SHP77 treated with DMSO at 0.1 percent for 48 hours (cell line): ENCODE measurements around the gene ZNF638.
"Not testable (repeated sequence)": the region's sequence is repeated elsewhere in the genome, so short reads cannot be mapped to it uniquely, and the experiment has no call there.

Experiments
- DNase-seq: peaks from one replicate; lab custom pipeline; 2025; lab: John Stamatoyannopoulos, UW

ZNF638 gene

DNA sequence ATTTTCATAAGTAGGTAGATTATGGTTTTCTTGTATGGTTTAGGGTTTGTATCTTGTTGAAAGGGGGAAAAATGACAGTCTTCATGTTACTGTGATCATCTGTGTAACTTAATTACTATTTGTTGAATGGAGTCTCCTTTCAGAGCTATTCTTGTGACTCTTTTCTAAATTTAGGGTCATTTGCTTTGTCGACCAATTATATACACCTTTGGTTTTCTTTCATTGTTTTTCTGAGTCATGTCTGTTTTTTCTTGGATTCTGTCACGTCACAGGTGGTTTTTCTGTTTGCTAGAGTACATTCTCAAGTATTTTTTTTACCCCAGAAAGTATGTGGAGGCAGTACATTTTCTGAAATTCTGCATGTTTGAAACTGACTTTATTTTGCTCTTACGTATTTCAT lies 78.0 kb downstream of the ZNF638 start:
- DNase-seq, result no peak

- no peak for DNase-seq
Measured at GRCh38 chr2:71410696-71411095, 79.1 kb downstream of the ZNF638 start.

DNA sequence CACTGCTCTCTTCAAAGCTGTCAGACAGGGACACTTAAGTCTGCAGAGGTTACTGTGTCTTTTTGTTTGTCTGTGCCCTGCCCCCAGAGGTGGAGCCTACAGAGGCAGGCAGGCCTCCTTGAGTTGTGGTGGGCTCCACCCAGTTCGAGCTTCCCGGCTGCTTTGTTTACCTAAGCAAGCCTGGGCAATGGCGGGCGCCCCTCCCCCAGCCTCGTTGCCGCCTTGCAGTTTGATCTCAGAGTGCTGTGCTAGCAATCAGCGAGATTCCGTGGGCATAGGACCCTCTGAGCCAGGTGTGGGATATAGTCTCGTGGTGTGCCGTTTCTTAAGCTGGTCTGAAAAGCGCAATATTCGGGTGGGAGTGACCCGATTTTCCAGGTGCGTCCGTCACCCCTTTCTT lies 85.3 kb downstream of the ZNF638 start:
- DNase-seq, result not testable (repeated sequence)

GRCh38 chr2:71417300-71418202 lies 86.0 kb downstream of the ZNF638 start:
- DNase-seq, result no peak

DNA sequence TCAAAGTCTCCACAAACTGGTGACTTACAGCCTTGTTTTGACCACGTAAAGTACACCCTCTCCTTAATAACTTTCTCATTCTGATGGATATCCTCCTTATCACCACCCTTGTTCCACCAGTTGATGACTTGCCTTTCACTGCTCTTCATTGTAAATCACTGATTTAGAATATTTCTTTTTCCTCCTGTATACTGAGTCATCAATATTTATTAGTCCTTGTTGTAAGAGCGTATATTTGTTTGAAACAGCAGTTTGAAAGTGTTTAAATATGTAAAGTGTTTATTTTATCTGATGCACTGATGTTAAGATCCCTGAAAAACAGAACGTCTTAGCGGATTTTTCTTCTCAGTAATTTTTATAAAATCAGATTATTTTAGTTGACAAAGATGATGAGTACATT lies 87.6 kb downstream of the ZNF638 start:
- no peak for DNase-seq

DNA sequence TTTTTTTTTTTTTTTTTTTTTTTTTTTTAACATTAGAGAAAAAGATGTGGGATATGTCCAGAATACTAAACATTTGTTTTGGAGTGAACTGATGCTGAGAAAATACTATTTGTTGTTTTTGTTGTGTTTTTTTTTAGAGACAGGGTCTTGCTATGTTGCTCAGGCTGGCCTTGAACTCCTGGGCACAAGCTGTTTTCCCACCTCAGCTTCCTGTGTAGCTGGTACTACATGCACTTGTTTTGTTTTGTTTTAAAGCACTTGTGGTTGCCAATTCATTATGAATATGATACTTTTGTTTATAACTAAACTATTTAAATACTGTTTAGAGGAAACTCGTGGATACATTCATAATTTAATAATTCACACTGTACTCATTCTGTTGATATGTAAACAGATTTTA lies 88.4 kb downstream of the ZNF638 start:
- DNase-seq, result no peak

DNA sequence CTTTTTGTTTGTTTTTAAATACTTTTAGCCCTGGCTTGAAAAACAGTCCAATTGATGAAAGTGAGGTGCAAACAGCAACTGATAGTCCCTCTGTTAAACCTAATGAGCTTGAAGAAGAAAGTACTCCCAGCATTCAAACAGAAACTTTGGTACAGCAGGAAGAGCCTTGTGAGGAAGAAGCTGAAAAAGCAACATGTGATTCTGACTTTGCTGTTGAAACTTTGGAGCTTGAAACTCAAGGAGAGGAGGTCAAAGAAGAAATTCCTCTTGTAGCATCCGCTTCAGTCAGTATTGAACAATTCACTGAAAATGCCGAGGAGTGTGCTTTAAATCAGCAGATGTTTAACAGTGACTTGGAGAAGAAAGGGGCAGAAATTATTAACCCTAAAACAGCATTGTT lies 91.2 kb downstream of the ZNF638 start:
- no peak for DNase-seq

DNA sequence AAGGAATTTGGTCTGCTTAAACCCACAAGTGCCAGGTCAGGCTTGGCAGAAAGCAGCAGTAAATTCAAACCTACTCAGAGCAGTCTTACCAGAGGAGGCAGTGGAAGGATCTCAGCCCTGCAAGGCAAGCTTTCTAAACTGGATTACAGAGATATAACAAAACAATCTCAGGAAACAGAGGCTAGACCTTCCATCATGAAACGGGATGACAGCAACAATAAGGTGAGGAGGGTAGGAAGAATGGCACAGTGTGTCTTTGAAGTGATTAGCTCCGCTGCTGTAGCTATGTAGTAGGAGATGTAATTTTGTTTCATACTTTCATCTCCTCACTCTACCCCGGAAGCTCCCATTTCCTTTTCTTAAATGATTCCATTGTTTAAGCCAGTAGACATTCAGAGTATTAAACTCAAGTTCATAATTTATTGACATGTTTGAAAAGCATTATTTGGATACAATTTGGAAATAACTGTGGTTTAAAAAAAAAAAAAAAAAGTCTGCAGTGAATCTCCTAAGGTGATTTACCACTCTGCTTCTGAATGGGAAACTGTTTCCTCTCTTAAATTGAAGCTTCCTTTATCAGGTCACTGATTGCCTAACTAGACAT lies 92.3 kb downstream of the ZNF638 start:
- no peak for DNase-seq

DNA sequence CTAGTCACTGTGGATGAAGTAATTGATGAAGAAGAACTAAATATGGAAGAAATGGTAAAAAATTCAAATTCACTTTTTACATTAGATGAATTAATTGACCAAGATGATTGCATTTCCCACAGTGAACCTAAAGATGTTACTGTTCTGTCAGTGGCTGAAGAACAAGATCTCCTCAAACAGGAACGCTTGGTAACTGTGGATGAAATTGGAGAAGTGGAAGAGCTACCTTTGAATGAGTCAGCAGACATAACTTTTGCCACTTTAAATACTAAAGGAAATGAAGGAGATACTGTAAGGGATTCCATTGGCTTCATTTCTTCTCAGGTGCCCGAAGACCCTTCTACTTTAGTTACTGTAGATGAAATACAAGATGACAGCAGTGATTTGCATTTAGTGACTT lies 95.1 kb downstream of the ZNF638 start:
- no peak for DNase-seq

DNA sequence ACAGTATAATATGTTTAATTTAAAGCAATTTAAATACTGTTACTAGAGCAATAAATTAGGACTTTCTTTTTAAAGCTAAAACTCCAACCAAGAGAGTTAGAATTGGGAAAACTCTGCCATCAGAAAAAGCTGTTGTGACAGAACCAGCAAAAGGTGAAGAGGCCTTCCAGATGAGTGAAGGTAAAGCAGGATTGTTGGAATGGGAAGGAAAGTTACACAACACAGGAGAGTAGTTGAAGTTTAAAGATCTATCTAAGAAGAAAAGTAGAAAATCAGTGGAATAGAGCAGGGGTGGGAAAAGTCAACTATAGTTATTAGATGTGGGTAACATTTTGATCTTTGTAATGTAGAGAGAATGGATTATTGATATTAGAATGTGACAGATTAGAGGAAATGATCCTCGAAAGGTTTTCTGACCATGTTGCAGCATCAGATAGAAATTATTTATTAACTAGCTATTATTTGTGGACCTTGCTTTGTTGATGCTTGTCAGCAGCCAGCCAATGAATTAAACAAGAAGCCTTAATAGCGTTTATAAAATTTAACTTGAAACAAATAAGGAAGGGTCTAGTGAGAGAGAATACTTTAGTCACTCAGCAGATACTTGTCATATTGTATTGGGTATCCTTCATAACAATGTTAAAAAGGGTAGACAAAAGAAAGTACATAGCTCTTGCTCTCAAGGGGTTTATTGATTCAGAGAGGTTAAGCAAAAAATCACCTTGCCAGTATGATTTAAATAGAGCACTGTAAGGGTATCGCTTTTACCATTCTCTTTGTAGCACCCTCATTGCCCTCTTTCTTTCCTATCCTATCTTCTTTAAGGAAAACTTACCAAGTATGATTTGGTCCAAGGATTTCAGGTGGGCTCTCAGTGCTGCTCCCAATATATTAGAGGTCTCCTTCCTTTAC lies 97.1 kb downstream of the ZNF638 start:
- DNase-seq, result no peak

DNA sequence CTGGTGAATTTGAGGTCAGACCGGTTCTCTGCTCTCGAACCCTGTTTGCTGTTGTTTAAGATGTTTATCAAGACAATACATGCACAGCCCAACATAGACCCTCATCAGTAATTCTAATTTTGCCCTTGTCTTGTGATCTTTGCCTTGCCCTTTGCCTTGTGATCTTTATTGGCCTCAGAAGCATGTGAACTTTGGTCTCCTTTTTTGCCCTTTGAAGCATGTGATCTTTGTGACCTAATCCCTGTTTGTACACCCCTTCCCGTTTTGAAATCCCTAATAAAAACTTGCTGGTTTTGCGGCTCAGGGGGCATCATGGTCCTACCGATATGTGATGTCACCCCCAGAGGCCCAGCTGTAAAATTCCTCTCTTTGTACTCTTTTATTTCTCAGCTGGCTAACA lies 113.6 kb downstream of the ZNF638 start:
- DNase-seq, result not testable (repeated sequence)

DNA sequence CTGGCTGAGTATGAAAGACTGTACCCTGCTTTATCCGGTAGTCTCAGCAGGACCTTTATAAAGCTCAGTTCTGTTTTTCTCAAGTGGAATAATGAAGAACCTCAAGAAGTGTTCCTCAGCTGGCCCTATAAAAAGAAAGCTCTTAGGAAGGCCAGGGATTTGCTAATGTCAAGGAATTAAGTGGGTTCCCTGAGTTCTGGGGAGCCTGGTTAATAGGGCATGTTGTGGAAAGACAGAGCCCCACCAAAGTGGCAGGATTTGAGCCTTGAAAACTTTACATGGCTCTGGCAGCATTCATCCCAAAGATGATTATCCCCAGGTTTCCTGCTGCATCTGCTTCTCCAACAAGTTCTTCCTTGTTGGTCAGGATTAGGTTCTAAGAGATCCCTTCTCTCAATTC lies 114.9 kb downstream of the ZNF638 start:
- no peak for DNase-seq

DNA sequence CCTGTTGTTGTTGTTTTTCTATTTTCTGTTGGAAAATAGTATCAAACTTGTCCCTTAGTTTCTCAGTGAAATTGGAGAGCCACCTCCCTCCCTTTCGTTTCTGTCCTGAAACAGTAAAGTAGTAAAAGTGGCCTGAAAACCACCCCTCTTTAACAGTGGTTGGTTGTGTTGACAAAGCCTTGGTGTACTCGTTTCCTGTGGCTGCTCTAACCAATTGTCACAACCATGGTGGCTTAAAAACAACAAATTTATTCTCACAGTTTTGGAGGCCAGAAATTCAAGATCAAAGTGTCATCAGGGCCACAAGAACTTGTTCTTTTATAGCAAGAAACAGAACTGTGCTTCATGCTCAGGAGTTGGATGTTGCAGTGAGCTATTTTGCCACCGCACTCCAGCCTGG lies 117.8 kb downstream of the ZNF638 start:
- DNase-seq, result no peak

GRCh38 chr2:71451705-71452104 lies 120.1 kb downstream of the ZNF638 start:
- no peak for DNase-seq

DNA sequence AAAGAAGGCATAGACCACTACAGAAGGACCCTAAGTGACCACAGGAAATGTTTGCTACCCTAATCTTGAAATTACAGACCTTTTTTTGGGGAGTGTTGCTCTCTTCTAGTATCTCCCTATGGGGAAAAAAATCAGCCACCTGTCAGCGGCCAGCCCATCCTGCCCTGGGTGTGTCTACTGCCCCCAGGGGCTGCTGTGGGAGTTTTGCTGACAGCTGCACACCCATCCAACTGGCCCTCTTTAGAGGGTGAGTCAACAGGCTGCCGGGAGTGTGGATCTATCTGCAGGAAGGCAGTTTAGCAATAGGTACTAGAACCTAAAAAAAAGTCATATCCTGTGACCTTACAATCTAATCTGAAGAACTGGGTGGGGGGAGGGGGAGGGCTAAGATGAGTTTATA lies 121.0 kb downstream of the ZNF638 start:
- no peak for DNase-seq

GRCh38 chr2:71453404-71454220 lies 122.0 kb downstream of the ZNF638 start, which contains the start of gene DYSF:
Gene DYSF, plus strand, starts transcription at chr2:71453561.
- DNase-seq, result no peak

- DNase-seq, result no peak
Measured at GRCh38 chr2:71454221-71455010, 122.8 kb downstream of the ZNF638 start.

DNA sequence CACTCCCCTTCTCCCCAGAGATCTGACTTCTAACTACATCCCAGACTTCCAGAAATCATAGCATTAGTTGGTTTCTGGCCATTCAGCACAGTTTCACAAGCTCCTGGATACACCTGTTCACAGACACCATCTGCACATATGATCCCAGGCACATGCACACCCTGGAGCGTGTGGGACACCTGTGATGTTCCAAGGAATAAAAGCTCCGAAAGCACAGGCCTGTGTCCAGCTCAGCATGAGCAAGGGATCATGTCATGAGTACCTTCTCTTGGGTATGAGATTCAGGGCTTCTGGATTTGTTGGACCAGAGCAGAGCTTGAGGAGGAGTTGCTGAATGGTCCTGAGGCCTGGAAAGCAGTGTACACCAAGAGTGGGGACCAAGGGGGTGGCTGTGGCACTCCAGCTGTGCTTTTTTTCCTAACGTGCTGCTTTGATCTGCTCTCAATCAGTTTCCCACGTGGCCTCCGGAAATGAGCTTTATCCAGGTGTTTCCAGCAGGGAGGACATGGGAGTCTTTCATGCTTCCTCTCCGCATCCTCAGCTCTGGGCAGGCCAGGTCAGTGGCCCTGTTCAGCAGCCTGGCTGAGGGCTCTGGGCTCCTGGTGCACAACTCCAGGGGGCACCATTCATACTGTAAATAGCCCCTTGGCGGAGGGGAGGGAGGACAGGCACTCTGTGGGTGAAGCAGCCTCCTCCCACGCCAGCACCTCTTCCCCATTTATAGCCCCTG lies 123.6 kb downstream of the ZNF638 start:
- no peak for DNase-seq

GRCh38 chr2:71455741-71456569 lies 124.4 kb downstream of the ZNF638 start:
- no peak for DNase-seq
